ENCODE measurements around the gene TTLL9. TPM values are rescaled to one million over a fixed set of nuclear protein-coding genes. Genes with fewer than 3 reads are reported as not detected.

TTLL9 gene
- total RNA-seq, 1 donor from 2014 or later, result 0.67 TPM

DNA sequence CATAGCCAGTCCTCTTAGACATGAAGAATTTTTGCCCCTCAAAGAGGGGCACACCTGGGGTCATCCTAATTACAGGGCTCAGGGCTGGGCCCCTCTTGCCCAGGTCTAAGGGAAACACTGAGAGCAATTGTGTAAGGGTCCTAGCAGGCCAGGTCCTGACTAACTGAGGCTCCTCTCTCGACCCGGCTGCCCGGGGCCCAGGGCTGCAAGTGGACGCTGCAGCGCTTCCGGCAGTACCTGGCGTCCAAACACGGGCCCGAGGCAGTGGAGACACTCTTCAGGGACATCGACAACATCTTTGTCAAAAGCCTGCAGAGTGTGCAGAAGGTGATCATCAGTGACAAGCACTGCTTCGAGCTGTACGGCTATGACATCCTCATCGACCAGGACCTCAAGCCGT lies 64.1 kb downstream of the TTLL9 start:
- Mint-ChIP-seq H3K27me3 (ENCODE audit: low read depth) (peaks cover 15% of the 10 kb centered on the region), H3K27ac (no peak overlapping the region), H3K4me1 (no peaks in the 10 kb centered on the region), H3K36me3 (no peaks in the 10 kb centered on the region), H3K4me3 (no peak overlapping the region), H3K9me3 (no peaks in the 10 kb centered on the region)
- no peak for DNase-seq (ENCODE audit: low spot score in 2 of 2, unreplicated experiment in 2 of 2)
- TF ChIP-seq, protein P1, sequence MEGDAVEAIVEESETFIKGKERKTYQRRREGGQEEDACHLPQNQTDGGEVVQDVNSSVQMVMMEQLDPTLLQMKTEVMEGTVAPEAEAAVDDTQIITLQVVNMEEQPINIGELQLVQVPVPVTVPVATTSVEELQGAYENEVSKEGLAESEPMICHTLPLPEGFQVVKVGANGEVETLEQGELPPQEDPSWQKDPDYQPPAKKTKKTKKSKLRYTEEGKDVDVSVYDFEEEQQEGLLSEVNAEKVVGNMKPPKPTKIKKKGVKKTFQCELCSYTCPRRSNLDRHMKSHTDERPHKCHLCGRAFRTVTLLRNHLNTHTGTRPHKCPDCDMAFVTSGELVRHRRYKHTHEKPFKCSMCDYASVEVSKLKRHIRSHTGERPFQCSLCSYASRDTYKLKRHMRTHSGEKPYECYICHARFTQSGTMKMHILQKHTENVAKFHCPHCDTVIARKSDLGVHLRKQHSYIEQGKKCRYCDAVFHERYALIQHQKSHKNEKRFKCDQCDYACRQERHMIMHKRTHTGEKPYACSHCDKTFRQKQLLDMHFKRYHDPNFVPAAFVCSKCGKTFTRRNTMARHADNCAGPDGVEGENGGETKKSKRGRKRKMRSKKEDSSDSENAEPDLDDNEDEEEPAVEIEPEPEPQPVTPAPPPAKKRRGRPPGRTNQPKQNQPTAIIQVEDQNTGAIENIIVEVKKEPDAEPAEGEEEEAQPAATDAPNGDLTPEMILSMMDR (IDR thresholded peaks at IDR 0.05; ENCODE audit: unreplicated experiment), result no peak

DNA sequence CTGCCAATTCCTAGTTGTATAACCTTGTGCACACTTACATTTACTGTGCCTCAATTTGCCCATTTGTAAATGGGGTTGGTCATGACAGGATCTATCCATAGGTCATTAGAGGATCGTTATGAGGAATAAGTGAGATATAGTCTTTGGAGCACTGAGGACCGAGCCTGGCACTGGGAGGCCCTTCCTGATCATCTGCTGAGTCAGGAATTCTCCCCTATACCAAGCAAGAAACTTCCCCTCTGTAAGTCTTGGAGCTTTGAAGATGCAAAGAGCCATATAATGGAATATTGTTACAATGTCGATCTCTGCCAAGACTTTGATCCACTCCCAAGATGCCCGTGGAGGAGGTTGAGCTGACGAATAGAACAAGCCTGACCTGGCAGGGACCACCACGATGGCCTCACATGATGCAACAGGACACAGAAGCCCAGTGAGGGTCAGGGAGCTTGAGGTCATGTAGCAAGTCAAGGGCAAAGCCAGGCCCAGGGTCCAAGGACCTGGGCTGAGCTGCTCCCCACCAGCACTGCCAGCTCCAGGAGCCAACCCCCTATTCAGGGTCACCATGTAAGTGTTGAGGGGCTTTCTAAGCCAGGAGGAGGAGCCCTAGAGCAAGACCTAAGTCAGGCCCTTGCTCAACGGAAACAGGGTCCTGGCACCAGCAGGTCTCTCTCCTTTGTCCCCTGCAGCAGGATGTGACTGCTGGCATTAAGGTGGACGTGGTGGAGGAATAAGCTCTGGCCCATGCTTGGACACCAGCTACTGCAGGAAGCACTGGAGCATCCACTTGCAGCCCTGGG lies 64.7 kb downstream of the TTLL9 start:
- Mint-ChIP-seq H3K27ac (no peak overlapping the region), H3K4me3 (no peak overlapping the region)

DNA sequence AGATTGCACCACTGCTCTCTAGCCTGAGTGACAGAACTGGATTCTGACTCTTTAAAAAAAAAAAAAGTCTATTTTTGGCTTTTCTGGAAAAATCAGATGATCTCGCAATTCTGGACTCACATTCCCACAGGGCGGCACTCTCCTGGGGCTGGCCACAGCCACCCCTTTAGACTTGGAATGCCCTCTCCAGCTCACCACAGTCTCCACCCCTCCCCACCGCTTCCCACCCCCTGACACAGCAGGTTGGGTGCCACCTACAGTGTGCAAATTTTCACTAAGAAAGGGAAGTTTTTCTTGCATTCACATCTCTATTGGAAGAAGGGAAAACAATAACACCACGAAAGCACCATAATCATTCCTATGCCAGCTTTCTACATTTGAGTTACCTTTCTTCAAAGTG lies 66.0 kb downstream of the TTLL9 start:
- DNase-seq (ENCODE audit: low spot score in 2 of 2, unreplicated experiment in 2 of 2), result no peak
- H3K4me3 Mint-ChIP-seq, result no peak overlapping the region
- no peaks in the 10 kb centered on the region for H3K36me3 Mint-ChIP-seq
- no peak overlapping the region for H3K27ac Mint-ChIP-seq
- H3K4me1 Mint-ChIP-seq, result no peaks in the 10 kb centered on the region
- H3K9me3 Mint-ChIP-seq, result no peaks in the 10 kb centered on the region
- TF ChIP-seq, protein P1 (IDR thresholded peaks at IDR 0.05; ENCODE audit: unreplicated experiment), result no peak
- peaks cover 3% of the 10 kb centered on the region for H3K27me3 Mint-ChIP-seq (ENCODE audit: low read depth)

More for the DNA sequence above, 64.7 kb downstream of the TTLL9 start:
- peaks cover 13% of the 10 kb centered on the region for H3K27me3 Mint-ChIP-seq (ENCODE audit: low read depth)
- H3K9me3 Mint-ChIP-seq, result no peaks in the 10 kb centered on the region
- TF ChIP-seq, protein P1 (IDR thresholded peaks at IDR 0.05; ENCODE audit: unreplicated experiment), result no peak
- no peaks in the 10 kb centered on the region for H3K36me3 Mint-ChIP-seq
- no peak for DNase-seq (ENCODE audit: low spot score in 2 of 2, unreplicated experiment in 2 of 2)
- H3K4me1 Mint-ChIP-seq, result no peaks in the 10 kb centered on the region

DNA sequence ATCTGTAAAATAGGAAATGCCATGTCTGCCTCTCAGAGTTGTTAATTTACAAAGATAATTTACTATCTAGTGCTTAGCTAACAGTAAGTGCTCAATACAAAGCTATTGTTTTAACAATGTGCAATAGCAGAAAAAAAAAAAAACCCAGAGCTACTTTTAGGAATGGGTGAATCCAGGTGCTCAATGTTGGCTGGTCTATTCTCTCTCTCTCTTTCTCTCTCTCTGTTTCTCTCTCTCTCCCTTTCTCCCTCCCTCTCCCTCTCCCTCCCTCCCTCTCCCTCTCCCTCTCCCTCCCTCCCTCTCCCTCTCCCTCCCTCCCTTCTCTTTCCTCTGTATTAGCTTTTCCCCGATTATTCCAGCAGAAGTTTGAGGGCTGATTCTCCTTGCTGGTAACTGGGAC lies 67.4 kb downstream of the TTLL9 start:
- no peaks in the 10 kb centered on the region for H3K36me3 Mint-ChIP-seq
- no peaks in the 10 kb centered on the region for H3K9me3 Mint-ChIP-seq
- TF ChIP-seq, protein P1 (IDR thresholded peaks at IDR 0.05; ENCODE audit: unreplicated experiment), result no peak
- no peaks in the 10 kb centered on the region for H3K4me1 Mint-ChIP-seq
- no peaks in the 10 kb centered on the region for H3K27me3 Mint-ChIP-seq (ENCODE audit: low read depth)
- H3K4me3 Mint-ChIP-seq, result no peak overlapping the region
- DNase-seq (ENCODE audit: low spot score in 2 of 2, unreplicated experiment in 2 of 2), result no peak
- H3K27ac Mint-ChIP-seq, result no peak overlapping the region

DNA sequence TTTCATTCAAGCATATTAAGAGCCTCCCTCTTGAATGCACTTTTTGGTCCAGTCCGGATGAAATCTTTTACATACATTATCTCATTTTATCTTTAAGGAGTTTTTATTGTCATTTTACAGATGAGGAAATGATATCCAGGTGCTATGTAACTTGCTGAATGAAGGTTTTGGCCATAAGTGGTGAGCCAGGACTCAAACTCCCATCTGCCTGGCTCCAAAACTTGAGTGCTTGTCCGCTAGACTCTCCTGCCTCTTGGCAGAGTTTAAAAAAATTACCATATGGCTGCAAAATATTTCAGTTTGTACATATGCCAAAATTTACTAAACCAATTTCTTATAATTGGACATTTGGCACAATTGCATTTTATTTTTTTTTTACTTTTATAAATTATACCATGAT lies 69.2 kb downstream of the TTLL9 start:
- Mint-ChIP-seq H3K27me3 (ENCODE audit: low read depth) (no peaks in the 10 kb centered on the region), H3K36me3 (peaks cover 3% of the 10 kb centered on the region), H3K4me3 (no peak overlapping the region), H3K9me3 (no peaks in the 10 kb centered on the region), H3K27ac (no peak overlapping the region), H3K4me1 (no peaks in the 10 kb centered on the region)
- no peak for DNase-seq (ENCODE audit: low spot score in 2 of 2, unreplicated experiment in 2 of 2)
- TF ChIP-seq, protein P1 (IDR thresholded peaks at IDR 0.05; ENCODE audit: unreplicated experiment), result no peak

Measured in mesothelial cell of epicardium (in vitro differentiated cells).